ENCODE data around the gene IMMP2L. TPM values are rescaled to one million over a fixed set of nuclear protein-coding genes. Genes with fewer than 3 reads are reported as not detected.

IMMP2L gene
- total RNA-seq, 1 experiment from 2014 or later = 13.6 TPM

GRCh38 chr7:111558991-111559390 is 3.3 kb downstream of the IMMP2L start:
- no peaks in the 10 kb centered on the region for H3K27me3 Mint-ChIP-seq (ENCODE audit: low read depth)
- no peak overlapping the region for H3K4me3 Mint-ChIP-seq
- POLR2A ChIA-PET = no interaction called here

GRCh38 chr7:111556977-111557376 is 5.3 kb downstream of the IMMP2L start:
- no peak overlapping the region for H3K27ac Mint-ChIP-seq
- no peak for ATAC-seq
- POLR2A ChIA-PET = no interaction called here
- CTCF ChIA-PET = no interaction called here
- no peak for DNase-seq (ENCODE audit: low spot score)
- H3K4me3 Mint-ChIP-seq = no peak overlapping the region
- TF ChIP-seq ZNF423 (CRISPR knock-in tag; IDR thresholded peaks at IDR 0.05) (no peak), CREM (CRISPR knock-in tag; IDR thresholded peaks at IDR 0.05) (no peak)
- peaks cover 12% of the 10 kb centered on the region for H3K4me1 Mint-ChIP-seq
- H3K36me3 Mint-ChIP-seq = peaks cover 31% of the 10 kb centered on the region
- H3K9me3 Mint-ChIP-seq = no peaks in the 10 kb centered on the region
- H3K27me3 Mint-ChIP-seq (ENCODE audit: low read depth) = no peaks in the 10 kb centered on the region

More at GRCh38 chr7:111558991-111559390, 3.3 kb downstream of the IMMP2L start:
- no peak overlapping the region for H3K27ac Mint-ChIP-seq
- peaks cover 31% of the 10 kb centered on the region for H3K36me3 Mint-ChIP-seq
- no peak for ATAC-seq
- no peak for DNase-seq (ENCODE audit: low spot score)
- H3K9me3 Mint-ChIP-seq = 0 out of 2 replicates have a peak, but pooled peaks cover 8% of the 10 kb centered on the region
- TF ChIP-seq MYBL2 (CRISPR knock-in tag; IDR thresholded peaks at IDR 0.05) (no peak), RORB (CRISPR knock-in tag; IDR thresholded peaks at IDR 0.05) (no peak), ATF6 (CRISPR knock-in tag; IDR thresholded peaks at IDR 0.05) (no peak), OVOL2 (CRISPR knock-in tag; IDR thresholded peaks at IDR 0.05; ENCODE audit: borderline replicate concordance) (no peak), CREB1 (CRISPR knock-in tag; IDR thresholded peaks at IDR 0.05) (no peak), KAT7 (CRISPR knock-in tag; IDR thresholded peaks at IDR 0.05; ENCODE audit: borderline replicate concordance) (no peak), FOXK1 (CRISPR knock-in tag; IDR thresholded peaks at IDR 0.05) (no peak), ZNF317 (CRISPR knock-in tag; IDR thresholded peaks at IDR 0.05; ENCODE audit: borderline replicate concordance, low read depth) (no peak), ESRRA (CRISPR knock-in tag; IDR thresholded peaks at IDR 0.05; ENCODE audit: borderline replicate concordance) (no peak), E2F1 (CRISPR knock-in tag; IDR thresholded peaks at IDR 0.05) (no peak), ATF2 (CRISPR knock-in tag; IDR thresholded peaks at IDR 0.05; ENCODE audit: borderline replicate concordance, low read depth) (no peak), USF1 (CRISPR knock-in tag; IDR thresholded peaks at IDR 0.05) (no peak), TCF7 (CRISPR knock-in tag; IDR thresholded peaks at IDR 0.05; ENCODE audit: low read depth) (no peak), RELA (CRISPR knock-in tag; IDR thresholded peaks at IDR 0.05; ENCODE audit: borderline replicate concordance) (no peak), ZNF138 (CRISPR knock-in tag; conservative IDR thresholded peaks at IDR 0.05) (no peak)
- CTCF ChIA-PET = interaction anchor here (1.6 kb wide), 1 partner anchor 170 kb away, joined by 4 read pairs; no protein-coding TSS in a partner anchor
- H3K4me1 Mint-ChIP-seq = peaks cover 24% of the 10 kb centered on the region

- POLR2A ChIA-PET = no interaction called here
- Mint-ChIP-seq H3K4me3 (no peak overlapping the region), H3K27me3 (ENCODE audit: low read depth) (no peaks in the 10 kb centered on the region), H3K36me3 (peaks cover 41% of the 10 kb centered on the region), H3K9me3 (no peaks in the 10 kb centered on the region), H3K4me1 (no peaks in the 10 kb centered on the region), H3K27ac (no peak overlapping the region)
- ATAC-seq = no peak
- TF ChIP-seq ZNF317 (CRISPR knock-in tag; IDR thresholded peaks at IDR 0.05; ENCODE audit: borderline replicate concordance, low read depth) = no peak
- no peak for TF ChIP-seq USF2 (CRISPR knock-in tag; IDR thresholded peaks at IDR 0.05)
- TF ChIP-seq NR1H2 (CRISPR knock-in tag; IDR thresholded peaks at IDR 0.05) = no peak
- TF ChIP-seq ZNF121 (CRISPR knock-in tag; IDR thresholded peaks at IDR 0.05) = no peak
- TF ChIP-seq ZBTB21 (CRISPR knock-in tag; IDR thresholded peaks at IDR 0.05; ENCODE audit: borderline replicate concordance) = no peak
- CTCF ChIA-PET = interaction anchor here (0.6 kb wide), 1 partner anchor 48 kb away, joined by 6 read pairs; no protein-coding TSS in a partner anchor
- no peak for DNase-seq (ENCODE audit: low spot score)
Measured at GRCh38 chr7:111554086-111554485, 8.2 kb downstream of the IMMP2L start.

Data from WTC11 (cell line).